KMS-11 (cell line): Measurements from ENCODE around the gene ADAT1.

ENCODE experiments used
- H2AFZ ChIP-seq: fragments of 200-600 bp; sonication (generic); 2 replicates; pipeline ENCODE4 v1.6.1; 2016; ENCODE audit warnings: antibody characterized with exemption, mixed run types, low read depth
- H3K27ac ChIP-seq: fragments of 200-600 bp; sonication (generic); 2 replicates; pipeline ENCODE4 v1.6.1; 2016; ENCODE audit warnings: mild to moderate bottlenecking, mixed run types
- H3K27me3 ChIP-seq: fragments of 200-600 bp; sonication (generic); 2 replicates; pipeline ENCODE4 v1.6.1; 2017; ENCODE audit warnings: mild to moderate bottlenecking, low read depth, mixed run types, moderate library complexity; ENCODE audit not compliant: insufficient read depth
- H3K36me3 ChIP-seq: fragments of 200-600 bp; sonication (generic); 2 replicates; pipeline ENCODE4 v1.6.1; 2017; ENCODE audit warnings: mild to moderate bottlenecking, mixed run types; ENCODE audit not compliant: insufficient read depth
- H3K4me1 ChIP-seq: fragments of 200-600 bp; sonication (generic); 2 replicates; pipeline ENCODE4 v1.6.1; 2016; ENCODE audit warnings: mild to moderate bottlenecking, low read depth, mixed run types; ENCODE audit not compliant: poor library complexity, severe bottlenecking
- H3K4me2 ChIP-seq: fragments of 200-600 bp; sonication (generic); 2 replicates; pipeline ENCODE4 v1.7.0; 2016; ENCODE audit warnings: mild to moderate bottlenecking, mixed run types
- H3K4me3 ChIP-seq: fragments of 200-600 bp; sonication (generic); IDR thresholded peaks from 2 replicates; pipeline ENCODE4 v1.6.1; 2017; ENCODE audit warnings: low read depth, low read length, mixed read lengths; ENCODE audit not compliant: insufficient read depth
- H3K79me2 ChIP-seq: fragments of 200-600 bp; sonication (generic); 2 replicates; pipeline ENCODE4 v1.6.1; 2016; ENCODE audit warnings: low read depth, mixed run types; ENCODE audit not compliant: insufficient read depth
- H3K9ac ChIP-seq: fragments of 200-600 bp; sonication (generic); 2 replicates; pipeline ENCODE4 v1.6.1; 2016; ENCODE audit warnings: mild to moderate bottlenecking, mixed run types
- H4K20me1 ChIP-seq: fragments of 200-600 bp; sonication (generic); 2 replicates; pipeline ENCODE4 v1.6.1; 2016; ENCODE audit warnings: mild to moderate bottlenecking, mixed run types; ENCODE audit not compliant: insufficient read depth
- TF ChIP-seq, protein P1 (sequence below): fragments of 200-600 bp; sonication (generic); conservative IDR thresholded peaks from 2 replicates; pipeline ENCODE4 v1.6.1; 2017; ENCODE audit warnings: low read depth, mild to moderate bottlenecking, antibody characterized with exemption, low read length, moderate library complexity, mixed read lengths

The ADAT1 gene

DNA sequence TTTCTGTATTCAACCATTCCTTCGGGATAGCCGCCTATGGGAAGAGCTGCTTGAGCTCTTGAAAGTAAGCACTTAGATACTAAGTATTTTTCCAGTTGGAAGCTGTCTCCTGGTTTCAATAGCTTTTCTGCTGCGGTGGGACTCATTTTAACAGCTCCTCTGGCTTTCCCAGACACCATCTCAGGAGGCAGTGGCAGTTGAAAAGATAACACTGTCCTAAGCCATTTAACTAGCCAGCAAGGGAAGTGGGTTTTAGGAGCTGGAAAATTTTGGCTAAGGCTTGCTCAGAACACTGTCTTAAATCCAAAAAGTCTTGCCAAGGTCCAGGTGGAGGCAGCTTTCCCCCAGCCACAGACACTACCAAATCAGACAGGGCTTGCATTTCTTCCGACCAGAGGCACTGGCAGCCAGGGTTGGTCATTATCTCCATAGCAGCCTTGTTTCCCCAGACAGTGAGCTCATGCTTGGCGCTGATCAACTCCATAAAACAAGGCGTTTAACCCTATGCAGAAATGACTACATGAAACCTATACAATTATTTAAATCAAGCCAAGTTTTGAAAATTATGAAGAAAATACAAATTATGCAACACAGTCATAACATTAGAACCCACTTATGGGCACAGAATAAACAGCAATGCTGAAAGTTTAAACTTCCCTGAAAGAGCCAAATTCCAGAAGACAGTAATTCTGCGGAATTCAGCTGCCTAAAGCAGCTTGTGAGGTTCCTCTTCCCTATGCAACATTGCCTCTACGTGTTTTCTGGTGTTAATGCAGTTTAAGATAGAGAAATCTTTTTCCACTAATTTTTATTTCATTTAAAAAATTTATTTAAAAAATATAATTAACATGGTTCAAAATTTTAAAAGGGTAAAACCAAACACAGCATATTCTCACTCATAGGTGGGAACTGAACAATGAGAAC, 31.9 kb downstream of the ADAT1 start:
- Histone ChIP-seq H3K27ac (no peak overlapping the region), H3K9ac (no peak overlapping the region), H3K36me3 (no peaks in the 10 kb centered on the region), H4K20me1 (no peaks in the 10 kb centered on the region), H2AFZ (no peak overlapping the region), H3K4me2 (no peak overlapping the region), H3K79me2 (no peaks in the 10 kb centered on the region), H3K4me3 (no peak overlapping the region), H3K27me3 (no peaks in the 10 kb centered on the region), H3K4me1 (no peaks in the 10 kb centered on the region)
- TF ChIP-seq, protein P1, sequence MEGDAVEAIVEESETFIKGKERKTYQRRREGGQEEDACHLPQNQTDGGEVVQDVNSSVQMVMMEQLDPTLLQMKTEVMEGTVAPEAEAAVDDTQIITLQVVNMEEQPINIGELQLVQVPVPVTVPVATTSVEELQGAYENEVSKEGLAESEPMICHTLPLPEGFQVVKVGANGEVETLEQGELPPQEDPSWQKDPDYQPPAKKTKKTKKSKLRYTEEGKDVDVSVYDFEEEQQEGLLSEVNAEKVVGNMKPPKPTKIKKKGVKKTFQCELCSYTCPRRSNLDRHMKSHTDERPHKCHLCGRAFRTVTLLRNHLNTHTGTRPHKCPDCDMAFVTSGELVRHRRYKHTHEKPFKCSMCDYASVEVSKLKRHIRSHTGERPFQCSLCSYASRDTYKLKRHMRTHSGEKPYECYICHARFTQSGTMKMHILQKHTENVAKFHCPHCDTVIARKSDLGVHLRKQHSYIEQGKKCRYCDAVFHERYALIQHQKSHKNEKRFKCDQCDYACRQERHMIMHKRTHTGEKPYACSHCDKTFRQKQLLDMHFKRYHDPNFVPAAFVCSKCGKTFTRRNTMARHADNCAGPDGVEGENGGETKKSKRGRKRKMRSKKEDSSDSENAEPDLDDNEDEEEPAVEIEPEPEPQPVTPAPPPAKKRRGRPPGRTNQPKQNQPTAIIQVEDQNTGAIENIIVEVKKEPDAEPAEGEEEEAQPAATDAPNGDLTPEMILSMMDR, result no peak

DNA sequence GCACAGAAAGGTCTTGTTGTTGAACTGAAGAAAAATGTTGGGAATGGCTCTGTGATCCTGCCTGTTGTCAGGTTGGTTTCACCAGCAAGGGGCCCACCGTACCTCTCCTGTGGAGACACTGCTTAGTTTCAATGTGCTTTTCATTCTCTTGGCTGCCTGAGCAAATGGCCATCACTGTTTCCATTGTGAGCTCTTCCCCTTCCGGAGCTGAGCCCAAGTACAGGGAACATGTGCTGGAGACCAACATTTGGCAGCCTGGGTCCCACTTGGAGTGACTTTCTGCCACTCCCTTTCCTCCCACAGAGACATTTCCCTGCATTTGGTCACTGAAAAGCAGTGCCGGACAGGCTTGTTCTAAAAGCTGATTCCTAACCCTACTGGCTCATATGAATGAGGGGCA, 33.8 kb downstream of the ADAT1 start:
- Histone ChIP-seq H3K27me3 (no peaks in the 10 kb centered on the region), H3K36me3 (no peaks in the 10 kb centered on the region), H2AFZ (no peak overlapping the region), H3K9ac (no peak overlapping the region), H3K4me2 (no peak overlapping the region), H3K4me1 (no peaks in the 10 kb centered on the region), H3K79me2 (no peaks in the 10 kb centered on the region), H4K20me1 (no peaks in the 10 kb centered on the region), H3K27ac (no peak overlapping the region), H3K4me3 (no peak overlapping the region)
- TF ChIP-seq, protein P1, result no peak

DNA sequence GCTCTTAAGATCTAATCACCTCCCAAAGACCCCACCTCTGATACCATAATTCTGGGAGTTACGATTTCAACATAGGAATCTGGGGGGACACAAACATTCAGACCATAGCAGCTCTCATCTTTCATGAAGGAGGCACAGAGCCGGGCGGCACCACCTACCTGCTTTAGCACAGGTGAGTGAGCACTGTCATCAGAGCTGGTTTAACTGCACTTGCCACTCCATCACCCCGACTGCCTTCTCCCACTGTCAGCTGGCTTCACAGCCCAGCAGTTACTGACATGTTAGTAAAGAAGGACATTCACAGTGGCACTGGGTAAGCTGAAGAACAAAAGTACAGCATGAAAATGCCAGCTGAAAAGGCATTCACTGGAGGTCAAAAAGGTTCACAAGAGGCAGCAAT, 34.4 kb downstream of the ADAT1 start:
- H3K4me1 ChIP-seq, result no peaks in the 10 kb centered on the region
- no peaks in the 10 kb centered on the region for H3K27me3 ChIP-seq
- no peak overlapping the region for H3K4me3 ChIP-seq
- H3K9ac ChIP-seq, result no peak overlapping the region
- H4K20me1 ChIP-seq, result no peaks in the 10 kb centered on the region
- TF ChIP-seq, protein P1, result no peak
- H3K4me2 ChIP-seq, result no peak overlapping the region
- no peaks in the 10 kb centered on the region for H3K79me2 ChIP-seq
- no peak overlapping the region for H3K27ac ChIP-seq
- no peaks in the 10 kb centered on the region for H3K36me3 ChIP-seq
- no peak overlapping the region for H2AFZ ChIP-seq

DNA sequence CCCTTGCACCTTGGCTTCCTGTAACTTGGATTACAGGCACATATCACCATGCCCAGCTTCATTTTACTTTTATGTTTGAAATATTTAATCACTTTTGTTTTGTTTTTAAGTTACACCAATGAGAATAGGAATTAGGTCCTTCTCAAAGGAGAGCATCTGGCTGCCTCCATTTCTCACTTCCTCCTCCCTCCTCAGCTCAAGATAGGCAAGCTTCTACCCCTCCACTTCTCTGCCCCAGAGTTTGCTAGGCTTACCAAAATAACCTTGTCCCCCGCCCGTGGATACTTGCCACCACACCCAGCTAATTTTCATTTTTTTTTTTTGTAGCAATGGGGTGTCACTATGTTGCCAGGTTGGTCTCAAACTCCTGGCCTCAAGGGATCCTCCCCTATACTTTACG, 39.0 kb downstream of the ADAT1 start:
- no peak overlapping the region for H3K9ac ChIP-seq
- no peaks in the 10 kb centered on the region for H3K27me3 ChIP-seq
- TF ChIP-seq, protein P1, result no peak
- no peak overlapping the region for H3K4me3 ChIP-seq
- H4K20me1 ChIP-seq, result no peaks in the 10 kb centered on the region
- no peak overlapping the region for H3K27ac ChIP-seq
- no peaks in the 10 kb centered on the region for H3K36me3 ChIP-seq
- H2AFZ ChIP-seq, result no peak overlapping the region
- no peaks in the 10 kb centered on the region for H3K4me1 ChIP-seq
- H3K79me2 ChIP-seq, result no peaks in the 10 kb centered on the region
- no peak overlapping the region for H3K4me2 ChIP-seq
